SK-N-SH treated with all-trans-retinoic acid at 6 μM for 48 hours (cell line): Measurements from ENCODE around the gene MC1R.

Experiments
- ARNTL ChIP-seq: fragments of 450-650 bp; formaldehyde crosslinking; IDR thresholded peaks from 2 replicates; pipeline ENCODE4 v1.5.0; 2020; ENCODE audit warnings: low read depth, mild to moderate bottlenecking, moderate library complexity, borderline replicate concordance
- CSDC2 ChIP-seq: fragments of 250-450 bp; sonication (Bioruptor Pico); IDR thresholded peaks from 2 replicates; pipeline ENCODE4 v1.5.0; 2020; ENCODE audit warnings: mild to moderate bottlenecking, moderate library complexity
- OSR1 ChIP-seq: fragments of 250-450 bp; sonication (Bioruptor Pico); IDR thresholded peaks from 2 replicates; pipeline ENCODE4 v1.8.0; 2022; ENCODE audit warnings: moderate library complexity, mild to moderate bottlenecking, inconsistent platforms
- PATZ1 ChIP-seq: fragments of 250-450 bp; sonication (Bioruptor Pico); IDR thresholded peaks from 2 replicates; pipeline ENCODE4 v1.8.0; 2020; ENCODE audit warnings: mild to moderate bottlenecking, moderate library complexity, borderline replicate concordance
- SNAI2 ChIP-seq: fragments of 250-450 bp; sonication (Bioruptor Pico); IDR thresholded peaks from 2 replicates; pipeline ENCODE4 v1.5.0; 2020; ENCODE audit warnings: mild to moderate bottlenecking, moderate library complexity
- TOX ChIP-seq: fragments of 250-450 bp; sonication (Bioruptor Pico); IDR thresholded peaks from 2 replicates; pipeline ENCODE4 v1.8.0; 2021; ENCODE audit warnings: mild to moderate bottlenecking, moderate library complexity, borderline replicate concordance
- ZC3H10 ChIP-seq: fragments of 250-450 bp; sonication (Bioruptor Pico); IDR thresholded peaks from 2 replicates; pipeline ENCODE4 v1.5.1; 2021; ENCODE audit warnings: mild to moderate bottlenecking, moderate library complexity
- TF ChIP-seq, protein P1 (sequence below): fragments of 250-450 bp; sonication (Bioruptor Pico); IDR thresholded peaks from 2 replicates; pipeline ENCODE4 v1.5.0; 2020; ENCODE audit warnings: mild to moderate bottlenecking, moderate library complexity
- TF ChIP-seq, protein P2 (sequence below): fragments of 250-450 bp; sonication (Bioruptor Pico); IDR thresholded peaks from 2 replicates; pipeline ENCODE4 v1.5.1; 2020; ENCODE audit warnings: low read depth, mild to moderate bottlenecking, moderate library complexity

GRCh38 chr16:89900885-89901284 is 17.8 kb upstream of the MC1R start:
- TF ChIP-seq ARNTL (CRISPR knock-in tag) = no peak
- no peak for TF ChIP-seq SNAI2 (CRISPR knock-in tag)
- TF ChIP-seq TOX = no peak
- no peak for TF ChIP-seq ZC3H10
- TF ChIP-seq PATZ1 (CRISPR knock-in tag) = no peak
- no peak for TF ChIP-seq CSDC2 (CRISPR knock-in tag)
- TF ChIP-seq OSR1 = no peak
- TF ChIP-seq, protein P1, sequence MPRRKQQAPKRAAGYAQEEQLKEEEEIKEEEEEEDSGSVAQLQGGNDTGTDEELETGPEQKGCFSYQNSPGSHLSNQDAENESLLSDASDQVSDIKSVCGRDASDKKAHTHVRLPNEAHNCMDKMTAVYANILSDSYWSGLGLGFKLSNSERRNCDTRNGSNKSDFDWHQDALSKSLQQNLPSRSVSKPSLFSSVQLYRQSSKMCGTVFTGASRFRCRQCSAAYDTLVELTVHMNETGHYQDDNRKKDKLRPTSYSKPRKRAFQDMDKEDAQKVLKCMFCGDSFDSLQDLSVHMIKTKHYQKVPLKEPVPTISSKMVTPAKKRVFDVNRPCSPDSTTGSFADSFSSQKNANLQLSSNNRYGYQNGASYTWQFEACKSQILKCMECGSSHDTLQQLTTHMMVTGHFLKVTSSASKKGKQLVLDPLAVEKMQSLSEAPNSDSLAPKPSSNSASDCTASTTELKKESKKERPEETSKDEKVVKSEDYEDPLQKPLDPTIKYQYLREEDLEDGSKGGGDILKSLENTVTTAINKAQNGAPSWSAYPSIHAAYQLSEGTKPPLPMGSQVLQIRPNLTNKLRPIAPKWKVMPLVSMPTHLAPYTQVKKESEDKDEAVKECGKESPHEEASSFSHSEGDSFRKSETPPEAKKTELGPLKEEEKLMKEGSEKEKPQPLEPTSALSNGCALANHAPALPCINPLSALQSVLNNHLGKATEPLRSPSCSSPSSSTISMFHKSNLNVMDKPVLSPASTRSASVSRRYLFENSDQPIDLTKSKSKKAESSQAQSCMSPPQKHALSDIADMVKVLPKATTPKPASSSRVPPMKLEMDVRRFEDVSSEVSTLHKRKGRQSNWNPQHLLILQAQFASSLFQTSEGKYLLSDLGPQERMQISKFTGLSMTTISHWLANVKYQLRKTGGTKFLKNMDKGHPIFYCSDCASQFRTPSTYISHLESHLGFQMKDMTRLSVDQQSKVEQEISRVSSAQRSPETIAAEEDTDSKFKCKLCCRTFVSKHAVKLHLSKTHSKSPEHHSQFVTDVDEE (CRISPR knock-in tag) = no peak
- TF ChIP-seq, protein P2, sequence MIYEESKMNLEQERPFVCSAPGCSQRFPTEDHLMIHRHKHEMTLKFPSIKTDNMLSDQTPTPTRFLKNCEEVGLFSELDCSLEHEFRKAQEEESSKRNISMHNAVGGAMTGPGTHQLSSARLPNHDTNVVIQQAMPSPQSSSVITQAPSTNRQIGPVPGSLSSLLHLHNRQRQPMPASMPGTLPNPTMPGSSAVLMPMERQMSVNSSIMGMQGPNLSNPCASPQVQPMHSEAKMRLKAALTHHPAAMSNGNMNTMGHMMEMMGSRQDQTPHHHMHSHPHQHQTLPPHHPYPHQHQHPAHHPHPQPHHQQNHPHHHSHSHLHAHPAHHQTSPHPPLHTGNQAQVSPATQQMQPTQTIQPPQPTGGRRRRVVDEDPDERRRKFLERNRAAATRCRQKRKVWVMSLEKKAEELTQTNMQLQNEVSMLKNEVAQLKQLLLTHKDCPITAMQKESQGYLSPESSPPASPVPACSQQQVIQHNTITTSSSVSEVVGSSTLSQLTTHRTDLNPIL (CRISPR knock-in tag) = no peak
